GM03348 (cell line): ENCODE data around the gene RAB11FIP4.

Source experiments
- DNase-seq: peaks from one replicate; pipeline ENCODE4 v3.0.0; 2012; ENCODE audit warnings: low spot score

The RAB11FIP4 gene

DNA sequence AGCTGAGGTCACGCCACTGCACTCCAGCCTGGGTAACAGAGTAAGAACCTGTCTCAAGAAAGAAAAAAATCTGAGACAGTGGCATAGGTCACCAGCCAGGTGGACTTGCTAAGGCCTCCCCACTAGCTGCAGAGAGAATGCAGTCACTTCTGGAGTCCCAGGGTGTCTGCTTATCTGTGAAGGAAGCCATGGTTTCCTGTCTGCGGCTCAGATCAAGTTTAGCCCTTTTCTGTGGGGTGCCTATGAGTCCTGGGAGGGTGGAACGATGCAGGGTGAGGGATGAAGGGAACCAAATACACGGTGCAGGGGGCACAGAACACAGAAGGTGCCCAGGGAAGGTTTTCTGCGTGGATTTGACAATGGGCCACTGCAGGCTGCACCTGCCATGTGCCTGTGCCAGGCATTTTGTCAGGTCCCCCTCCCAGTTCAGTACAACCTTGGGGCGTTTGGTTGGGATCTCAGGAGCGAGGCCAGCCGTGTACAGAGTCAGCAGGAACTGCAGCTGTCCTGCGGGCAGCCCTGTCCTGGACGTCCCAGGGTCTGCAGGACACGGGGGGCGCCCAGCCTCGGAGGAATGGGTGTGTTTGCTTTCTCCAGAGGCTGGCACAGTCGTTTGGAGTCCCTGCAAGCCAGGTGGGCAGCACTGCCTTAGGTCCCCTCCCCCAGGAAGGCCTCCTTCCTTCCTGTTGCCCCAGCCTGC is 41.8 kb downstream of the RAB11FIP4 start:
- no peak for DNase-seq

DNA sequence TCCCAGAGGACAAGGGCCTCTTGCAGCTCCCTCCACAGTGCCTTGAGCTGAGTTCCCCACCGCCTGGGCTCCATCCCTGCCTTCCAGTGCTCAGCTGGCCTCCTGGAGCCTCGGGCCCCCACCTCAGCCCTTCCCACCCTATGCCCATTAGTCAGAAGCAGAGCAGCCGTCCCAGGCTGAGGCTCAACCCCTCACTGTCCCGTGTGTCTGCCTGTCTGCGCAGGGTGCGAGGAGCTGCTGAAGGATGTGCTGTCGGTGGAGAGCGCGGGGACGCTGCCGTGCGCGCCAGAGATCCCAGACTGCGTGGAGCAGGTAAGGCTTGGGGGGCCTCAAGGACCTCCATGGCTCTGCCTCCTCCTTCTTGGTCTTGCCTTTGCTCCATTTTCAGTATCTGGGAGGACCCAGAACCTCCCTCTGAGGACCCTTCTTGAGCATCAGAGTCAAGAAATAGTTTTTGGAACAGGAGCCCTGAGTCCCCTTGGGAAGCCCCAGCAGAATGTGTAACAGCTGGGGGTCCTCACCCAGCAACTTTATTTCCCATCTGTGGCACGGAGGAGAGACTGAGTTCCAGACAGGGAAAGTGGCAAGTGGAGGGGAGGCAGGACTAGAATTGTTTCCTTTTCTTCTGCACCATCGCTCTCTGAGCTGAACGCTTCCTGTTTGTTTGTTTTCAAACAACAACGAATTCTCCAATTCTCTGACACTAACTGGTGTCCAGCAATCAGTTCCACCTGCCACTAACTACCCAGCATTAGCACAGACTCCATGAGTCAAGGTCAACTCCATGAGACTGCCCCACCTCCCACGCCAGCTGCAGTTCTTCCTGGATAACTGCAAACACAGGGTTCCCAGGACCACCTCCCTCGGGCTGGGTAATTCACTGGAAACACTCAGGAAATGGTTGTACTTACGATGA is 42.6 kb downstream of the RAB11FIP4 start:
- DNase-seq: no peak

DNA sequence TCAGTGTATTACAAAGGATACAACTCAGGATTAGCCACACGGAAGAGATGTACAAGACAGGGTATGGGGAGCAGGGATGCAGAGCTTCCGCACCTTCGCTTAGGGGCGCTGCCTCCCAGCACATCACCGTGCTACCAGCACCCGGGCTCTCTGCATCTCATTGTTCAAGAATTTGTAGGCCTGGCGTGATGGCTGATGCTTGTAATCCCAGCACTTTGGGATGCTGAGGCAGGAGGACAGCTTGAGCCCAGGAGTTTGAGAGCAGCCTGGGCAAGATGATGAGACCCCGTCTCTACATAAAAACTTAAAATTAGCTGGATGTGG is 43.2 kb downstream of the RAB11FIP4 start:
- no peak for DNase-seq

DNA sequence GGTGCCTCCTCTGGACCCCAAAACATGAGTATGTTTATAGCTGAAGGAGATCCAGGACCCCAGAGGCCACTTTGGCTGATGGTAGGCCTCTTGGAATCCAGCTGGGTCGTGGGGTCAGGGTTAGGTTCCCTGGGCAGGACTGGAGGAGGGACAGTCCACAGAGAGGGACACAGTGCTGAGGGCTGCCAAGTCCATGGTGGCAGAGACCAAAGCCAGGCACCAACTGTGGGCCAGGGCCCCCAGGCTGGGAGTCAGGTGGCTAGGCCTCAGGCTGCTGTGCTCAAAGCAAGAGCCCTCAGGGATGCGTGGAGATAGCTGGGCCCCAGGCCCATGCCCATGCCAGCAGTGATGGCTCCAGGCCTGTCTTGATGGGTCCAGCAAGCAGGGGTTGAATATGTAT is 44.1 kb downstream of the RAB11FIP4 start:
- DNase-seq: no peak

DNA sequence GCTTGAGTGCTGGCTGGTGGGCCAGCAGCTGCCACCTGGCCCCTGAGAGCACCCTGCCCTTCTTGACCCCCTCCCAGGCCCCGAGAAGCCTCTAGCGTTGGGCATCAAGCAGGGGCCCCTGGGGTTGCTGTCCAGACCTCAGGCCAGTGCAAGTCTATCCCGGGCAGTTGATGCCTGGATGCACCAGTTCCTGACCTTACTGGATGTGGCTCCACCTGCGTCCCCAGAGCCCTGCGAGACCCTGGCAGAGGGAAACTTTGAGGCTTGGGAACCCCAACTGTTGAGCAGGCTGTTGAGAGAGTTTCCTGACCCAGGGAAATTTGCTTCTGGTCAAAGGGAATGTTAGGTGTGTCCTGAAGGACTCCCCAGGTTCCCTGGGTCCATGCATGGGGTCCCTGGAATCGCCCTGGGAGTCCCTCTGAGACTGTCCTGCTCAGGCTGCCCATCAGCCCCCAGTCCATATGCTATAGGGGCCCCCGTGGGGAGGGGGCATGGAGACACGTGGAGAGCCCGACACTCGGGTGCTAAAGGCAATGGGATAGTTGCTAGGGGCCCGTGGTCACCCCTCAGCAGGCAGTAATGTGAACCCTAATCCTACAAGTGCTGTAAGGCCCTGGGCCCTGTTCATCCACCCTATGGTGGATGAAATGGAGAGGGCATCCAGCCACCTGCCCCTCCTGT is 46.4 kb downstream of the RAB11FIP4 start:
- DNase-seq: no peak

DNA sequence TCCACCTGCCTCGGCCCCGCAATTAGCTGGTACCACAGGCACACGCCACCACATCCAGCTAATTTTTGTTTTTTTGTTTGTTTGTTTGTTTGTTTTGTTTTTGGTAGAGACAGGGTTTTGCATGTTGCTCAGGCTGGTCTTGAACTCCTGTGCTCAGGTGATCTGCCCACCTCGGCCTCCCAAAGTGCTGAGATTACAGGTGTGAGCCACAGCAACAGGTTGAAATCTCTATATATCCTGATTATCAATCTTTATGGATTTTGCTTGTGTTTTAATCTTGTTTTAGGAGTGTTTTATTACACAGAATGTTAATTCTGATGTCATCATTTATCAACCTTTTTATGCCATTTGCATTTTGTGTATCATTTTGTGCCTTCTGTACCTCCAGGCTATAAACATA is 48.2 kb downstream of the RAB11FIP4 start:
- no peak for DNase-seq

DNA sequence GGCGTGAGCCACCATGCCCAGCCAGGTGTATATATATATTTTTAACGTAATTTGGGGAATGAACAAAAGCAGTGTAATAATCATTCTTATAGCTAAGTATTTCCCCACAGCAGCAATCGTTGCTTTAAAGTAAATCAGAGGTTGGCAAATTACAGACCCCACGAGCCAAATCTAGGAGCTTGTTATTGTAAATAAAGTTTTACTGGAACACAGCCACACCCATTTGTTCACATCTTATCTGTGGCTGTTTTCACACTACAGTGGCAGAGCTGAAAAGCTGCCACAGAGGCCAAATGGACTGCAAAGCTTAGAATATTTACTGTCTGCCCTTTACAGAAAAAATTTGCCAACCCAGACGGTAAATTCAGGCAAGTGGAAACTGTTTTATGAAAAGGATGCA is 50.8 kb downstream of the RAB11FIP4 start:
- DNase-seq: no peak

DNA sequence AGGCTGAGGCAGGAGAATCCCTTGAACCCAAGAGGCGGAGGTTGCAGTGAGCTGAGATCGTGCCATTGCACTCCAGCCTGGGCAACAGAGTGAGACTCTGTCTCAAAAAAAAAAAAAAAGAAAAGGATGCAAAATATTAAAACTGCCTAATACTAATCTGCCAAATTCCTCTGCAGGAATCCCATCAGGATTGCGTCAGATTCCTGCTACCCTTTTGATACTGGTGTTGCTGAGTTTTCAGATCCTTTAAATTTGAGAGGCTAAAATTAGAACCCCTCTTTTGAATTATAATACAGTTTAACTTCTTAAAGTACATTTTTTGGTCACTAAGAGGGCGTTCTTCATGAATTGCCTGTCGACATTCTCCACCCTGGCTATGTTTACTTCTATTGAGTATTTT is 51.4 kb downstream of the RAB11FIP4 start:
- peak; percentile 50 for DNase-seq

DNA sequence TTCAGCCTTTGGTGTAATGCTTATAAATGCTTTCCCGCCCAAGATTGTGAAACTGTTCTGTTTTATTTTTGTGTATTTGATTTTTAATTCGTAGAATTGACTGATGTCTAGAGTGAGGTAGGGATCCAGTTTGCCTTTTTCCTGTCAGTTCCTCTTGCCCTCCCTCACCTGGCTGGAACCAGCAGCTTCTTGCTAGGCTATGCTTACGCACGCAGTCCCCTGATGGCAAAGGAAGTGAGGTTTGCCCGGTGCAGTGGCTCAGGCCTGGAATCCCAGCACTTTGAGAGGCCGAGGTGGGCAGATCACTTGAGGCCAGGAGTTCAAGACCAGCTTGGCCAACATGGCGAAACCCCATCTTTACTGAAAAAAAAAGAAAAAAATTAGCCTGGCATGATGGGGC is 51.9 kb downstream of the RAB11FIP4 start:
- DNase-seq: no peak

DNA sequence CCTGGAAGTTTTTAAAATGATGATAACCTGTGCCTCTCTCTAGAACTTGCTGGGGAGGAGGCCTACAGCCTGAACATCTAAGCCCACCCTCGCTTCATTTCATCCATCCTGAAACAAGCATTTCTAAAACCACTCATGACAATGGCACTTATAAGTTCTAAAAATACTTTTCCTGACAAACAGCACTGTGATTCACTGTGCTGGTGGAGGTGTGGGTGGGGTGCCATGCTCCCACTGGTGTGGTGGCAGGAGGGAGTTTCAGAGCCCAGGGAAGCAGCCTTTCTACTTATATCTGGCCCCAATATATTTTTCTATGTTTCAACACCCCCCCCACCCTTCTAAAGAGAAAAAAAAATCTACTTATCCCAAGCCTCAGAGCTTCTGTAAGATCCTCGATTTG is 52.6 kb downstream of the RAB11FIP4 start:
- DNase-seq: peak; percentile 64

DNA sequence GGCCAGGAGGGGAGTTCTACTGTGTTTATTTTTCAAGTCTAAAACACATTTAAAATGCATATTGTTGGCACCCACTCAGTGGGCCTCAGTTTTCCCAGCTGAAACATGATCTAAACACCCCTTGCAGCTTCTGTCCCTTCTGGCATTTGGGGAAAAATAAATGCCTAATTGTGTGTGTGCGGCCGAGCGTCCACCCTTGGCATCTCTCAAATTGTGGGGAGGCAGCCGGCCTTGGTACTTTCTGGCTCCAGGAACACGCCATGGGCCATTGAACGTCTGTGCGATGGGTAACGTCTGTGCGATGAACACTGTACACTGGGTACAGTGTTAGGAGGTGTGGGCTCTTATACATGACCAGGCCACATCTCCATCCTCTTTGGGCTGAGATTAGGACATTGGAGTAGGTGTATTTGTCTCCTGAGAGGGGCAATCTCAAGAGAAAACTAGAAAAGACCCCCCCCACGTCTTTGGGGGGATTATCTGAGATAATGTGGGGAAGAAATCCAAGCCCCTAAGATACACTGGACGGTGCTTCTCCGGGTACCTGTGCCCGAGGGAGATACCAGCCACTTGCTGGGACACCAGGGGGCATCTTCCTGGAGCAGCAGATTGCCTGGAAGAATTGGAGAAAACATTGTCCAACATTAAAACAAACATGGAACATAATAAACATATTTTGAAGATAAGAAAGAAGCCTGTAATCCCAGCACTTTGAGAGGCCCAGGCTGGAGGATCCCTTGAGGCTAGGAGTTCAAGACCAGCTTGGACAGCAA is 54.9 kb downstream of the RAB11FIP4 start:
- no peak for DNase-seq

DNA sequence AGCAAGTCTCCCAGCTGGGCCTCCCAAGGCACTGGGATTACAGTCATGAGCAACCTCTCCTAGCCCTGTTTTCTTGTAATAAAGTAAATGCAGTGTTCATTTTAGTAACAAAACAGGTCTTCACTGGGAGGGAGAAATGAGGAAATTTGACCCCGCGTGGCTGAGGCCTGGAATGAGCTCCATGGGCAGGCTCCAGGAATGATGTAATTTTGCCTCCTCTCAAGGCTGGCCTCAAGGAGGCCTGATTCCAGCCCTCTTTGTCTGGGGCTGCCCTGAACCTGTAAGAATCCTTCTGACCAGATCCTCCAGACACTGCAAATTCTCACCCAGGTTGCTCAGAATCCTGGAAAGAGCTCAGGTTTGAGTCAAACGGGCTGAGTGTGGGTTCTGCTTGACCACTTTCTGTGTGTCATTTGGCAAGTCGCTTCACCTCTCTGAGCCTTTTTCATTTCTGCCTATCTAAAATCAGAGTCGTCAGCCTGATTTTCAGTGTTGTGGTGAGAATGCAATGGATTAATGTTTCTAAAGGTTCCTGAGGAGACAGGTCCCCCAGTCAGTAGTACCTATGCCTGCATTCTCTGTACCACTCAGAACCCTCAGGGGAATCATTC is 57.1 kb downstream of the RAB11FIP4 start:
- DNase-seq: peak; percentile 78

DNA sequence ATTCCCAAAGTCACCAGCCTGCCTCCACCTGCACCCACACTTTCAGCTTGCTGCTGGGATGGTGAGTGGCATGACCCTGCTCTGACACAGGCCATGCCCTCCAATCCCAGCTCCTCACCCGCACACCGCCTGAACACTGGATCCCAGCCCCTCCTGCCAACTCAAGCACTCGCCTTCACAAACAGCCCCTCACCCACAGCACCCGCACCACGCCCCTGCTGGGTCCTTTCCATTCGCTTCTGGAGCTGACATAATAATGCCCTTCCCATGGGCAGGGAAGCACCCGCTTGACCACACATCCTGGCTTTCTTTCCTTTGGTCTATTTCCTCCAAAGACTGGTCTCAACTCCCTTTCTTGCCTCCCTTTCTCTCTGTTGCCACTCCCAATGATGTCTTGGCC is 57.6 kb downstream of the RAB11FIP4 start:
- no peak for DNase-seq

DNA sequence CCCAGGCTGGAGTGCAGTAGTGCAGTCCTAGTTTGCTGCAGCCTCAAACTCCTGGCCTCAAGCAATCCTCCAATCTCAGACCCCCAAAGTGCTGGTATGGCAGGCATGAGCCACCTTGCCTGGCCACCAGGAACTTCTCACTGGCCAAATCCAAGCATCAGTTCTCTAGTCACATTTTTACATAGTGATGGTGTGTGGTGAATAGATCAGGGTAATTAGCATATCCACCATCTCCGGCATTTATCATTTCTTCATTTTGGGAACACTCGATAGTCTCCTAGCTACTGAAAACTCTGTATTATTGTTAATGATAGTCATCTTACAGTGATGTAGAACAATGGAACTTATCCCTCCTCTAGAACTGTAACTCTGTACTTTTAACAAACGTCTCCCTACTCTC is 58.3 kb downstream of the RAB11FIP4 start:
- DNase-seq: no peak

DNA sequence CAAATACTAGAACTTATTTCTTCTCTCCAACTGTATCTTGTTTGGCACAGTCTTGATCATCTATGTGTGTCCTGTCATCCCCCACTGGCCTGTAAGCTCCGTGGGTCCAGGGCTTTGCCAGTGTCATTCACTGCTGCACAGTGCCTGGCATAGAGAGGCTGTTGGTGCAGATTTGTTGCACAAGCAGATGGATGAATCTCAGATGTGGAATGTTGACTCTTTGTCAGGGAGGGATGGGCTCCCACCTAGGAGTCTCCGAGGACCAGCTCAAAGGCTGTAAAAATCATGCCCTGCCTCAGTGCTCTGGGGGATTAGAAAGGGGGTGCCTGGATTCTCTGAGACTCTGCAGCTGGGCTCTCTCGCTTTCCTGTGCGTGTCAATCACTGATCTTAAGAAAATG is 60.6 kb downstream of the RAB11FIP4 start:
- DNase-seq: peak; percentile 49

DNA sequence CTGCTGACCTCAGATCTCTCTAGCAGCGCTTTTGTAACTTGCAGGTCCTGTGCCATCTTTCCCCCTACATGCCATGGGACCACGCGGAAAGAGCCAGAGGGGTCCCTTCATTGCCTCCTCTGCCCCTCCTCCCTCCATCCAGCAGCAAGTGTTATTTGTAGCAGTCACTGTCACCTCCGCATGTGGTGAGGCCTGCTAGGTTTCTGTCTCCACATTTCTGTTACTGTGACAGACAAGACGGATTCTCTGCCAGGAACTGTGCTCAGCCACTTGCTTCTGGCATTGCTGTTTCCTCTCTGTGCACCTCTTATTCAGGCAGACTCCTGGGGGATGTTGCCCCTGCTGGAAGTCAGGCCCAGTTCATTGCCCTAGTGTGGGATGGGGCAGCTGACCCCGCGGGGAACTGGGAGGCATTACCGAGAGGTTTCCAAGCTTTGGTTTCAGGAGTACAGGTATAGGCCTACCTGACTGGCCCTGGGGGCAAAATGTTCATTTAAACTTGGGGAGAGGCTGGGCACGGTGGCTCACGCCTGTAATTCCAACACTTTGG is 61.2 kb downstream of the RAB11FIP4 start:
- DNase-seq: no peak

DNA sequence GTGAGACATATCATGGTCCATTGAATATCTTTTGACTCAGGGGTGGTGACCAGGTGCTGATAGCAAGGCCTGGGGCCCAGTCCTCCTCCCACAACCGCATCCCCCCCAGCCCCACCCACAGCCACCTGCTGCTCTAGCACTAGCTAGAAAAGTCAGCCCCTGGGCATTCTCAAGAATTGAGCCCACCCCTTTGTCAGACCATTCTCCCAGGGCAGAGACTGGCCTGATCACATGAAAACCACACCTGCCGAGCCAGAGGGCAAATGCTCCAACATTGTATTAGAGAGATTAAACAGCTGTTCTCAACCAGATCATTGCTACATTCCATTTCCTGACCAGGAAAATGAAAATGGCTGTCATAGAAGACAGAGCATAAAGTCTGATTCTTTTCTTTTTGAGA is 62.4 kb downstream of the RAB11FIP4 start:
- no peak for DNase-seq

DNA sequence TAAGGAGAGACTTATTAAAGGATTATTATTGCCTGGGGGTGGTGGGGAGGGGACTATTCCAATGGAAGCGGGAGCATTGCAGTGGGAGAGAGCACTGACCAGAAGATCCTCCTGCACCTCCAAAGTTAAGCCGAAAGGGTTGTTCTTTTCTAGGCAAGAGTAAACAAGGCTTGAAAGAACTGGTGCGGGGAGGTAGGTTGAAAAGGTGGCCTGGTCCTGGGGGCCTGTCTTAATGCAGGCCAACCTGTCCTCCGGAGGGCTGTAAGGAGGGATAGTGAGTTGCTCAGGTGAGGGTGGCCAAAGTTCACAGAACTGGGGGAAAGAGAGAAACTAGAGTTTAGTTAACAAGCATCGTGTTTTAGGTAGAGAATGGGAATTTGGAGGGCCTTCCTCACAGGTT is 65.3 kb downstream of the RAB11FIP4 start:
- no peak for DNase-seq

DNA sequence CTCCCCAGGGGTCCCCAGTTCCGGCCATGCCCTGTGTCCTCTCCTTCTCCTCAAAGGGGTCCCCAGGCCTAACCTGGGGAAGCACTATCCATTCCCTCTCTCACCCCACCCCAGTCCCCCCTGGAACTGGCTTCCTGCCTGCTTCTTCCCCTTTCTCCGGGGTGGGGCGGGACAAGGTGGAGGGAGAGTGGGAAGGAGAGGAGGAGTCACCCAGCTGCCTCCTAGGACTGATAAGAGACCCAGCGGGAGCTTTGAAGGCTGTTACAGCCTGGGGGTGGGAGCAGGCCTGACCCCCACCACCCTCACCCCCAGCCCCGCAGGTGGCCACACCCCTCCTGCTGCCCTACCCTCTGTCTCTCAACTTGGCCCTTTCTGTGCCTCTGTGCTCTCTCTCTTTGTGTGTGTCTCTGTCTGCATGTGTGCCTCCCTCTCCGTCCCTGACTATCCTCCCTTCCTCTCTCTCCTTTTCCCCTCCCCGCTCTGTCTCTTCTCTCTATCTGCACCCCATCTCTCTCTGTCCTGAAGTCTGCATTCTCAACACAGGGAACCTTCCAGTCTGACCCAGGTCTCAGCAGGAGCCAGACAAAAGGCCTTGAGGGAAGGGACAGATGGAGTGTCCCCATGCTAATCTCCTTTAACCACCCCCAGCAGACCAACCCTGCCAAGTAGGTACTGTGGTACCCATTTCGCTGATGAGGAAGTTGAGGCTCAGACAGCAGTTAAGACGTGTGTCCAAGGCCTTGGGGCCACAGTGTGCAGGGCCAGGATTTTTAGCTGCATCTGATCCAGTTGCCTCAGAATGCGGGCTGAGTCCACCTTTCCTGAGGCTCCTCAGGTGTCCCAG is 66.1 kb downstream of the RAB11FIP4 start:
- no peak for DNase-seq

DNA sequence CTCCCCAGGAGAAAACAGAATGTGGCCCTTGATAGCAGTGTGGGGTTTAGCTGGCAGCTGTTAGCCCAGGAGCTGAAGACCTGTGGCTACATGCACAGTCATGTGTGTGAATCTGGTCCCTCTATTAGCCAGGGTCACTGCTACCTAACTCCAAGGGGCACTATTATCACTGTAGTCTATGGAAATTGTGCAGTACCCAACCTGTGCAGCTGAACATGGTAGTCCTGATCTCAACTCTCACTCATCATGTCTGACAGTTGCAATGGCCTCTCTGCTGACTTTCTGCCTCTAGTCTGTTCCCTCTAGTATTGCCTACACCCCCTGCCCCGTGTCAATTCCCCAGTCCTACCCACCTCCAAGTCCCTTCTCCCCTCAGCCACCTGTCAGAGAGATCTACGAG is 67.4 kb downstream of the RAB11FIP4 start:
- no peak for DNase-seq

DNA sequence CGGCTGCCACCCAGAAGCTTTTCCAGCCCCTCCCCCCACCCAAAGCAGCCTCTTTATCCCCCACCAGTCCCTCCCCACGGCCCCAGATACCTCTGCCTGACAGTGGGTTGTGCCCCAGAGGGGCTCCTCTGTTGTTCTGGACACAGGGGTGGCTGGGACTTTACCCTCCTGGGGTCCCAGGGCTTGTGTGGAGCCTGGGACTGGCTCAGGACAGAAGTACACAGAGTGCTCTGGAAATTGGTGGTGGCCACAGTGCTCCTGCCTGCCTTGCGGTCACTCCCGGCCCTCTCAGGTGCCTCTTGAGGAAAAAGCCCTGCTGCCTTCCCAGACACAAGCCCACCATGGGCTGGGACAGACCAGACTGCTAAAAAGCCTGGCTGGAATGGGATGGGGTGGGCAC is 68.2 kb downstream of the RAB11FIP4 start:
- no peak for DNase-seq
